HEK293 (cell line): ENCODE data around the gene NUB1.

ENCODE experiments used
- CTCF ChIA-PET: fragments of 350-600 bp; formaldehyde crosslinking; extraction: SDS; loops from one replicate; lab custom pipeline; 2021; ENCODE audit warnings: antibody characterized with exemption; lab: Yijun Ruan, JAX
- POLR2A ChIA-PET: fragments of 300-600 bp; formaldehyde crosslinking; extraction: SDS; loops from one replicate; lab custom pipeline; 2020; ENCODE audit warnings: antibody characterized with exemption, inconsistent platforms; lab: Yijun Ruan, JAX
- H3K27ac ChIP-seq: fragments of 200-500 bp; sonication (Bioruptor generic); 2 replicates; pipeline ENCODE4 v1.5.1; 2014; ENCODE audit warnings: low read depth, low read length, control low read depth, inconsistent platforms; ENCODE audit errors: extremely low read depth
- H3K36me3 ChIP-seq, 2 experiments: fragments of 200-500 bp in 1 of 2; sonication (Bioruptor generic) in 1 of 2; 1 replicate in 1 of 2; 2 replicates in 1 of 2; pipeline ENCODE4 v1.5.1; 2014 to 2017; ENCODE audit warnings: inconsistent platforms in 2 of 2, low read length in 2 of 2; ENCODE audit not compliant: control insufficient read depth in 2 of 2, insufficient read depth in 1 of 2
- H3K4me1 ChIP-seq: fragments of 200-500 bp; sonication (Bioruptor generic); 2 replicates; pipeline ENCODE4 v1.5.1; 2014; ENCODE audit warnings: mild to moderate bottlenecking, low read length, inconsistent platforms; ENCODE audit not compliant: control insufficient read depth, insufficient read depth
- H3K4me3 ChIP-seq: 2 replicates; pipeline ENCODE4 v1.5.1; 2011; ENCODE audit warnings: low read depth, mild to moderate bottlenecking, control low read depth, low read length, moderate library complexity
- H3K9me3 ChIP-seq: fragments of 200-500 bp; sonication (Bioruptor generic); 2 replicates; pipeline ENCODE4 v1.5.1; 2014; ENCODE audit warnings: low read depth, low read length, inconsistent platforms; ENCODE audit not compliant: control insufficient read depth, insufficient read depth
- GLI4 ChIP-seq: fragments of 450-650 bp; formaldehyde crosslinking; IDR thresholded peaks from 2 replicates; pipeline ENCODE4 v1.5.1; 2016; ENCODE audit warnings: missing biosample characterization, missing genetic modification characterization
- OSR2 ChIP-seq: fragments of 450-650 bp; formaldehyde crosslinking; IDR thresholded peaks from 2 replicates; pipeline ENCODE4 v1.5.1; 2016; ENCODE audit warnings: missing biosample characterization, missing genetic modification characterization
- ZBTB17 ChIP-seq: fragments of 450-650 bp; formaldehyde crosslinking; IDR thresholded peaks from 2 replicates; pipeline ENCODE4 v1.5.1; 2016; ENCODE audit warnings: missing biosample characterization, missing genetic modification characterization
- ZBTB26 ChIP-seq: fragments of 450-650 bp; formaldehyde crosslinking; optimal IDR thresholded peaks from 2 replicates; pipeline ENCODE3; 2016; ENCODE audit warnings: missing biosample characterization, mild to moderate bottlenecking, missing genetic modification characterization
- ZFHX2 ChIP-seq: fragments of 450-650 bp; formaldehyde crosslinking; conservative IDR thresholded peaks from 2 replicates; pipeline ENCODE4 v1.5.1; 2016; ENCODE audit warnings: missing biosample characterization, missing genetic modification characterization
- ZFP3 ChIP-seq: fragments of 450-650 bp; formaldehyde crosslinking; IDR thresholded peaks from 2 replicates; pipeline ENCODE4 v1.5.1; 2016; ENCODE audit warnings: low read depth, missing biosample characterization, missing genetic modification characterization
- ZNF114 ChIP-seq: fragments of 450-650 bp; formaldehyde crosslinking; IDR thresholded peaks from 2 replicates; pipeline ENCODE4 v1.5.0; 2017; ENCODE audit warnings: missing biosample characterization, missing genetic modification characterization
- ZNF169 ChIP-seq: fragments of 450-650 bp; formaldehyde crosslinking; IDR thresholded peaks from 2 replicates; pipeline ENCODE4 v1.5.1; 2016; ENCODE audit warnings: missing biosample characterization, missing genetic modification characterization
- ZNF223 ChIP-seq: fragments of 450-650 bp; formaldehyde crosslinking; IDR thresholded peaks from 2 replicates; pipeline ENCODE4 v1.5.1; 2016; ENCODE audit warnings: missing biosample characterization, missing genetic modification characterization
- ZNF23 ChIP-seq: fragments of 450-650 bp; formaldehyde crosslinking; IDR thresholded peaks from 2 replicates; pipeline ENCODE4 v1.5.1; 2016; ENCODE audit warnings: missing biosample characterization, missing genetic modification characterization, borderline replicate concordance
- ZNF239 ChIP-seq: fragments of 450-650 bp; formaldehyde crosslinking; IDR thresholded peaks from 2 replicates; pipeline ENCODE4 v1.5.1; 2016; ENCODE audit warnings: missing biosample characterization, missing genetic modification characterization
- ZNF302 ChIP-seq: fragments of 450-650 bp; formaldehyde crosslinking; IDR thresholded peaks from 2 replicates; pipeline ENCODE4 v1.5.1; 2016; ENCODE audit warnings: missing biosample characterization, missing genetic modification characterization, low read depth
- ZNF341 ChIP-seq: fragments of 450-650 bp; formaldehyde crosslinking; IDR thresholded peaks from 2 replicates; pipeline ENCODE4; 2016; ENCODE audit warnings: low read depth, missing biosample characterization, missing genetic modification characterization
- ZNF350 ChIP-seq: fragments of 450-650 bp; formaldehyde crosslinking; IDR thresholded peaks from 2 replicates; pipeline ENCODE4 v1.5.0; 2017; ENCODE audit warnings: missing biosample characterization, mild to moderate bottlenecking, missing genetic modification characterization
- ZNF366 ChIP-seq: fragments of 450-650 bp; formaldehyde crosslinking; conservative IDR thresholded peaks from 2 replicates; pipeline ENCODE4 v1.5.1; 2016; ENCODE audit warnings: missing biosample characterization, missing genetic modification characterization
- ZNF37A ChIP-seq: fragments of 450-650 bp; IDR thresholded peaks from 2 replicates; pipeline ENCODE4 v1.5.1; 2018; ENCODE audit warnings: missing biosample characterization, missing genetic modification characterization
- ZNF394 ChIP-seq: fragments of 450-650 bp; formaldehyde crosslinking; IDR thresholded peaks from 2 replicates; pipeline ENCODE4 v1.5.1; 2016; ENCODE audit warnings: missing biosample characterization, missing genetic modification characterization, mild to moderate bottlenecking, moderate library complexity, borderline replicate concordance
- ZNF510 ChIP-seq: fragments of 450-650 bp; formaldehyde crosslinking; IDR thresholded peaks from 2 replicates; pipeline ENCODE4 v1.5.1; 2018; ENCODE audit warnings: mild to moderate bottlenecking, missing genetic modification characterization, missing biosample characterization; ENCODE audit not compliant: insufficient replicate concordance
- ZNF660 ChIP-seq: fragments of 450-650 bp; IDR thresholded peaks from 2 replicates; pipeline ENCODE4 v1.5.1; 2018; ENCODE audit warnings: missing biosample characterization, mild to moderate bottlenecking, missing genetic modification characterization
- ZNF701 ChIP-seq: fragments of 450-650 bp; formaldehyde crosslinking; IDR thresholded peaks from 2 replicates; pipeline ENCODE4 v1.5.1; 2016; ENCODE audit warnings: missing biosample characterization, missing genetic modification characterization
- ZSCAN4 ChIP-seq: fragments of 450-650 bp; formaldehyde crosslinking; IDR thresholded peaks from 2 replicates; pipeline ENCODE4 v1.5.1; 2017; ENCODE audit warnings: missing biosample characterization, missing genetic modification characterization
- TF ChIP-seq, protein P1 (sequence below): fragments of 450-650 bp; formaldehyde crosslinking; IDR thresholded peaks from 2 replicates; pipeline ENCODE4 v1.5.1; 2016; ENCODE audit warnings: missing biosample characterization, missing genetic modification characterization, low read depth
- TF ChIP-seq, protein P2 (sequence below): fragments of 450-650 bp; formaldehyde crosslinking; IDR thresholded peaks from 2 replicates; pipeline ENCODE4 v1.5.1; 2016; ENCODE audit warnings: missing biosample characterization, missing genetic modification characterization

Gene NUB1

GRCh38 chr7:151405056-151405455, 63.4 kb downstream of the NUB1 start:
- CTCF ChIA-PET = no interaction called here
- H3K4me3 ChIP-seq = no peak overlapping the region
- H3K36me3 ChIP-seq = no peaks in the 10 kb centered on the region
- H3K9me3 ChIP-seq = no peaks in the 10 kb centered on the region
- POLR2A ChIA-PET = no interaction called here
- TF ChIP-seq ZNF660 (tag by site-specific recombination) (no peak), ZNF23 (tag by site-specific recombination) (no peak)
- TF ChIP-seq, protein P1, sequence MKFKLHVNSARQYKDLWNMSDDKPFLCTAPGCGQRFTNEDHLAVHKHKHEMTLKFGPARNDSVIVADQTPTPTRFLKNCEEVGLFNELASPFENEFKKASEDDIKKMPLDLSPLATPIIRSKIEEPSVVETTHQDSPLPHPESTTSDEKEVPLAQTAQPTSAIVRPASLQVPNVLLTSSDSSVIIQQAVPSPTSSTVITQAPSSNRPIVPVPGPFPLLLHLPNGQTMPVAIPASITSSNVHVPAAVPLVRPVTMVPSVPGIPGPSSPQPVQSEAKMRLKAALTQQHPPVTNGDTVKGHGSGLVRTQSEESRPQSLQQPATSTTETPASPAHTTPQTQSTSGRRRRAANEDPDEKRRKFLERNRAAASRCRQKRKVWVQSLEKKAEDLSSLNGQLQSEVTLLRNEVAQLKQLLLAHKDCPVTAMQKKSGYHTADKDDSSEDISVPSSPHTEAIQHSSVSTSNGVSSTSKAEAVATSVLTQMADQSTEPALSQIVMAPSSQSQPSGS (tag by site-specific recombination) = no peak
- H3K27ac ChIP-seq = no peak overlapping the region
- H3K4me1 ChIP-seq = no peaks in the 10 kb centered on the region

- H3K4me3 ChIP-seq = no peak overlapping the region
- H3K36me3 ChIP-seq = no peaks in the 10 kb centered on the region
- CTCF ChIA-PET = no interaction called here
- no peaks in the 10 kb centered on the region for H3K9me3 ChIP-seq
- H3K4me1 ChIP-seq = no peaks in the 10 kb centered on the region
- no peak overlapping the region for H3K27ac ChIP-seq
- no peak for TF ChIP-seq ZNF510 (tag by site-specific recombination)
- TF ChIP-seq ZBTB17 (tag by site-specific recombination) = no peak
- TF ChIP-seq ZNF169 (tag by site-specific recombination) = no peak
- TF ChIP-seq ZNF366 (tag by site-specific recombination) = no peak
- TF ChIP-seq ZNF350 (tag by site-specific recombination) = no peak
- TF ChIP-seq ZFHX2 (tag by site-specific recombination) = 0 out of 2 replicates have a peak, but pooled peaks have one; percentile 8
- no peak for TF ChIP-seq ZNF223
- TF ChIP-seq ZNF239 (tag by site-specific recombination) = no peak
- TF ChIP-seq, all 188 proteins: peak for 1
- POLR2A ChIA-PET = no interaction called here
These were observed 64.0 kb downstream of the NUB1 start for GRCh38 chr7:151405588-151405987.

GRCh38 chr7:151406051-151406875, 64.7 kb downstream of the NUB1 start:
- ChIA-PET POLR2A (no interaction called here), CTCF (interaction anchor here (0.7 kb wide), 1 partner anchor 444 kb away, joined by 3 read pairs; no protein-coding TSS in a partner anchor)
- H3K4me1 ChIP-seq = no peaks in the 10 kb centered on the region
- no peak overlapping the region for H3K4me3 ChIP-seq
- H3K27ac ChIP-seq = no peak overlapping the region
- H3K9me3 ChIP-seq = no peaks in the 10 kb centered on the region
- TF ChIP-seq ZSCAN4 (tag by site-specific recombination) (no peak), ZNF394 (tag by site-specific recombination) (no peak), ZNF510 (tag by site-specific recombination) (no peak), ZNF660 (tag by site-specific recombination) (no peak), ZBTB17 (tag by site-specific recombination) (no peak), ZNF302 (tag by site-specific recombination) (no peak), ZNF341 (no peak), ZNF37A (tag by site-specific recombination) (no peak), GLI4 (tag by site-specific recombination) (no peak), ZBTB26 (tag by site-specific recombination) (no peak), ZNF114 (no peak), ZNF701 (tag by site-specific recombination) (no peak), ZFP3 (tag by site-specific recombination) (no peak), OSR2 (tag by site-specific recombination) (no peak)
- TF ChIP-seq, protein P2, sequence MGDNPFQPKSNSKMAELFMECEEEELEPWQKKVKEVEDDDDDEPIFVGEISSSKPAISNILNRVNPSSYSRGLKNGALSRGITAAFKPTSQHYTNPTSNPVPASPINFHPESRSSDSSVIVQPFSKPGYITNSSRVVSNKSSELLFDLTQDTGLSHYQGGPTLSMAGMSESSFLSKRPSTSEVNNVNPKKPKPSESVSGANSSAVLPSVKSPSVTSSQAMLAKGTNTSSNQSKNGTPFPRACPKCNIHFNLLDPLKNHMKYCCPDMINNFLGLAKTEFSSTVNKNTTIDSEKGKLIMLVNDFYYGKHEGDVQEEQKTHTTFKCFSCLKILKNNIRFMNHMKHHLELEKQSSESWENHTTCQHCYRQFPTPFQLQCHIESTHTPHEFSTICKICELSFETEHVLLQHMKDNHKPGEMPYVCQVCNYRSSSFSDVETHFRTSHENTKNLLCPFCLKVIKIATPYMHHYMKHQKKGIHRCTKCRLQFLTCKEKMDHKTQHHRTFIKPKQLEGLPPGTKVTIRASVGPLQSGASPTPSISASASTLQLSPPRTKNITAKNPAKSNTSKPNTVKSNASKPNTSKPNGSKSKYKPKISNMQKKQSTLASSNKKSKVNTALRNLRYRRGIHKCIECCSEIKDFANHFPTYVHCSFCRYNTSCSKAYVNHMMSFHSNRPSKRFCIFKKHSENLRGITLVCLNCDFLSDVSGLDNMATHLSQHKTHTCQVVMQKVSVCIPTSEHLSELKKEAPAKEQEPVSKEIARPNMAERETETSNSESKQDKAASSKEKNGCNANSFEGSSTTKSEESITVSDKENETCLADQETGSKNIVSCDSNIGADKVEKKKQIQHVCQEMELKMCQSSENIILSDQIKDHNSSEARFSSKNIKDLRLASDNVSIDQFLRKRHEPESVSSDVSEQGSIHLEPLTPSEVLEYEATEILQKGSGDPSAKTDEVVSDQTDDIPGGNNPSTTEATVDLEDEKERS = no peak
- TF ChIP-seq, all 188 proteins: peak for 0
- no peaks in the 10 kb centered on the region for H3K36me3 ChIP-seq
